Esophagus muscularis mucosa (tissue), 4 donors: ENCODE results near the gene SIKE1. TPM values are rescaled to one million over a fixed set of nuclear protein-coding genes. Genes with fewer than 3 reads are reported as not detected.

ENCODE experiments used
- DNase-seq: peaks from one replicate; pipeline ENCODE4 v3.0.0-alpha.2; 2017; ENCODE audit errors: extremely low spot score
- H3K27ac ChIP-seq, 4 donors: fragments of 200-600 bp; sonication (generic); replicated peaks in 1 of 4; 1 replicate in 3 of 4; 2 replicates in 1 of 4; pipeline ENCODE4 v1.5.1; 2016 to 2019; ENCODE audit warnings: mild to moderate bottlenecking in 1 of 4
- H3K27me3 ChIP-seq, 4 donors: fragments of 200-600 bp; sonication (generic); one replicate each; pipeline versions ENCODE4 v1.5.1 to v1.6.0; 2016 to 2019
- H3K36me3 ChIP-seq, 4 donors: fragments of 200-600 bp; sonication (generic); one replicate each; pipeline ENCODE4 v1.5.1; 2016 to 2019
- H3K4me1 ChIP-seq, 4 donors: fragments of 200-600 bp; sonication (generic); one replicate each; pipeline ENCODE4 v1.5.1; 2016 to 2019
- H3K4me3 ChIP-seq, 4 donors: fragments of 200-600 bp; sonication (generic); 1 replicate in 2 of 4; 2 replicates in 2 of 4; pipeline ENCODE4 v1.5.1; 2016 to 2019; ENCODE audit warnings: mild to moderate bottlenecking in 4 of 4, moderate library complexity in 1 of 4
- H3K9me3 ChIP-seq, 4 donors: fragments of 200-600 bp; sonication (generic); 1 replicate in 3 of 4; 2 replicates in 1 of 4; pipeline ENCODE4 v1.5.1; 2016 to 2019
- CTCF ChIP-seq, 3 experiments: fragments of 200-600 bp in 2 of 3; fragments of 450-650 bp in 1 of 3; sonication (generic) in 2 of 3; IDR thresholded peaks; one replicate each; pipeline ENCODE4 v1.5.1; 2017 to 2019; ENCODE audit warnings: antibody characterized with exemption in 3 of 3, mild to moderate bottlenecking in 2 of 3, moderate library complexity in 1 of 3
- EP300 ChIP-seq: sonication (generic); formaldehyde crosslinking; IDR thresholded peaks from one replicate; pipeline ENCODE4 v1.6.1; 2017; ENCODE audit warnings: antibody characterized with exemption
- POLR2A ChIP-seq: fragments of 450-650 bp; IDR thresholded peaks from one replicate; pipeline ENCODE4 v1.6.1; 2017; ENCODE audit warnings: antibody characterized with exemption, moderate library complexity, mild to moderate bottlenecking, low read depth
- POLR2AphosphoS5 ChIP-seq, 2 donors: sonication (generic); formaldehyde crosslinking; IDR thresholded peaks; one replicate each; pipeline ENCODE4 v1.6.1; 2017; ENCODE audit warnings: antibody characterized with exemption in 2 of 2
- WGBS: methylation state at CpG from one replicate; pipeline ENCODE4 v1.1.5; 2018; 5-methylcytosine and 5-hydroxymethylcytosine counted together
- intact Hi-C: fragments of 100-400 bp; cut with DNase I; formaldehyde crosslinking; loops from one replicate; pipeline ENCODE4 v1.15.1; 2023
- small RNA-seq, 3 donors: library from RNA; depleted of rRNA; stranded (forward); fragments of <200 nt; gene quantifications; one replicate each; pipeline ENCODE3, GENCODE V24; 2016
- total RNA-seq, 4 donors: library from RNA; depleted of rRNA; stranded (reverse); fragments of >200 nt; gene quantifications; one replicate each; pipeline versions ENCODE4 v1.1.0 to v1.2.1, GENCODE V29; 2016

Gene SIKE1
- total RNA-seq, 4 donors from 2014 or later, result 31.5 to 60.7 (median 50.9) TPM

GRCh38 chr1:114725230-114725629 lies 55.3 kb downstream of the SIKE1 start:
- Histone ChIP-seq H3K4me1 (peaks cover 4 to 18% (median 13%) of the 10 kb centered on the region in 4 donors), H3K27me3 (no peaks in the 10 kb centered on the region), H3K9me3 (no peaks in the 10 kb centered on the region), H3K27ac (no peak overlapping the region), H3K4me3 (no peak overlapping the region), H3K36me3 (peaks cover 59 to 100% (median 98%) of the 10 kb centered on the region in 4 donors)
- no peak for DNase-seq
- intact Hi-C loops, result no loop called here
- TF ChIP-seq CTCF (IDR thresholded peaks at IDR 0.05) (no peak), POLR2AphosphoS5 (IDR thresholded peaks at IDR 0.05) (no peak), EP300 (no peak), POLR2A (no peak)
- 90% methylated on average over 1 of the region's 1 CpG for WGBS

- Histone ChIP-seq H3K4me3 (no peak overlapping the region), H3K27ac (no peak overlapping the region), H3K36me3 (peaks cover 58 to 100% (median 98%) of the 10 kb centered on the region in 4 donors), H3K27me3 (no peaks in the 10 kb centered on the region), H3K9me3 (no peaks in the 10 kb centered on the region), H3K4me1 (peaks cover 4 to 11% (median 11%) of the 10 kb centered on the region in 4 donors)
- no peak for TF ChIP-seq POLR2A
- no peak for TF ChIP-seq POLR2AphosphoS5 (IDR thresholded peaks at IDR 0.05)
- TF ChIP-seq CTCF (IDR thresholded peaks at IDR 0.05), result no peak
- TF ChIP-seq EP300, result no peak
- intact Hi-C loops, result no loop called here
- 86% methylated on average over 1 of the region's 1 CpG for WGBS
- no peak for DNase-seq
Measured at GRCh38 chr1:114723915-114724314, 56.6 kb downstream of the SIKE1 start.

GRCh38 chr1:114723457-114723856 lies 57.0 kb downstream of the SIKE1 start:
- 0% methylated on average over 1 of the region's 1 CpG for WGBS

GRCh38 chr1:114720492-114720891 lies 60.0 kb downstream of the SIKE1 start:
- 88% methylated on average over 4 of the region's 4 CpGs for WGBS
- no peak for DNase-seq
- Histone ChIP-seq H3K4me1 (peaks cover 9 to 24% (median 19%) of the 10 kb centered on the region in 4 donors), H3K36me3 (peaks cover 67 to 85% (median 80%) of the 10 kb centered on the region in 4 donors), H3K27ac (no peak overlapping the region), H3K9me3 (no peaks in the 10 kb centered on the region), H3K4me3 (no peak overlapping the region), H3K27me3 (no peaks in the 10 kb centered on the region)
- TF ChIP-seq EP300 (no peak), CTCF (IDR thresholded peaks at IDR 0.05) (no peak), POLR2AphosphoS5 (IDR thresholded peaks at IDR 0.05) (no peak), POLR2A (no peak)
- intact Hi-C loops, result no loop called here

More at GRCh38 chr1:114723457-114723856, 57.0 kb downstream of the SIKE1 start:
- intact Hi-C loops, result no loop called here
- no peak overlapping the region for H3K27ac ChIP-seq
- H3K27me3 ChIP-seq, result no peaks in the 10 kb centered on the region
- no peak for DNase-seq
- no peaks in the 10 kb centered on the region for H3K9me3 ChIP-seq
- H3K36me3 ChIP-seq, result peaks cover 58 to 100% (median 98%) of the 10 kb centered on the region in 4 donors
- H3K4me3 ChIP-seq, result no peak overlapping the region
- TF ChIP-seq POLR2A (no peak), POLR2AphosphoS5 (IDR thresholded peaks at IDR 0.05) (no peak), CTCF (IDR thresholded peaks at IDR 0.05) (no peak), EP300 (no peak)
- H3K4me1 ChIP-seq, result peaks cover 4 to 11% (median 11%) of the 10 kb centered on the region in 4 donors

Small RNA genes within 50 kb of the gene (small RNA-seq; reads per million reads assigned to genes)
- gene RNY1P13, result 0 to 0.17 (median 0) reads per million in 3 donors

Other genes with a start within 250 kb of the SIKE1 start
- 10 to 100 TPM; 25.9 to 44.0 (median 34.1) TPM for gene BCAS2, start 199.1 kb downstream of the SIKE1 start, total RNA-seq
- 1 to 10 TPM; 1.2 to 2.5 (median 2.0) TPM for gene DENND2C, start 110.6 kb downstream of the SIKE1 start, total RNA-seq
- not detected for gene AMPD1, start 85.1 kb downstream of the SIKE1 start, total RNA-seq
- 10 to 100 TPM; 12.1 to 20.9 (median 14.7) TPM for gene NRAS, start 63.9 kb downstream of the SIKE1 start, total RNA-seq
- 1,000 to 10,000 TPM in 2 of 4 donors, 100 to 1,000 TPM in 2; 614 to 1,394 (median 877) TPM for gene CSDE1, start 22.7 kb downstream of the SIKE1 start, total RNA-seq
- not detected for gene SYCP1, start 74.2 kb upstream of the SIKE1 start, total RNA-seq
- gene TSHB, start 249.1 kb upstream of the SIKE1 start, total RNA-seq, result not detected